Measurements from ENCODE around the gene ATAD5.

ATAD5 gene

DNA sequence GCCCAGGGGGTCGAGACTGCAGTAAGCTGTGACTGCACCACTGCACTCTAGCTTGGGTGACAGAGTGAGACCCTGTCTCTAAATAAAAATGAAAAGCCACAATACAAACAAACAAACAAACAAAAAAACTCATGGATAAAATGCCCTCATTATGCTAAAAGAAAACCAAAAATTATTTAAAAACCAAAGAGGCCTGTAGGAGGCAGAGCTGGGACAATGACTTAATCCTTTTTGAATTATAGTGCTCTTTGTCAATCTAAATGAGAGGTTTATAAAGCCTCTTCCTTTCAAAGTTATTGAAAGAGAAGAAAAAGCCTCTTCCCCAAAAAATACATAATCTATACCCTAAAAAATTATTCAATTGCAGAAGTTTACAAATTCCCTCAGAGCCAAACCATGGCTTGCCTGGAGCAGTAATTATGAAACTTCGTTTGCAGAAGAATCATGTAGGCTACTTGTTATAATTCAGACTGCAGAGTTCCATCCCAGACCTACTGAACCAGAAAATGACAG is 25.8 kb upstream of the ATAD5 start:
- H4K20me1 ChIP-seq (ENCODE audit: insufficient read depth) = no peaks in the 10 kb centered on the region
- no peaks in the 10 kb centered on the region; the same call in 1 of the 2 replicates for H3K36me3 ChIP-seq (ENCODE audit: insufficient read depth)
- TF ChIP-seq, protein P1, sequence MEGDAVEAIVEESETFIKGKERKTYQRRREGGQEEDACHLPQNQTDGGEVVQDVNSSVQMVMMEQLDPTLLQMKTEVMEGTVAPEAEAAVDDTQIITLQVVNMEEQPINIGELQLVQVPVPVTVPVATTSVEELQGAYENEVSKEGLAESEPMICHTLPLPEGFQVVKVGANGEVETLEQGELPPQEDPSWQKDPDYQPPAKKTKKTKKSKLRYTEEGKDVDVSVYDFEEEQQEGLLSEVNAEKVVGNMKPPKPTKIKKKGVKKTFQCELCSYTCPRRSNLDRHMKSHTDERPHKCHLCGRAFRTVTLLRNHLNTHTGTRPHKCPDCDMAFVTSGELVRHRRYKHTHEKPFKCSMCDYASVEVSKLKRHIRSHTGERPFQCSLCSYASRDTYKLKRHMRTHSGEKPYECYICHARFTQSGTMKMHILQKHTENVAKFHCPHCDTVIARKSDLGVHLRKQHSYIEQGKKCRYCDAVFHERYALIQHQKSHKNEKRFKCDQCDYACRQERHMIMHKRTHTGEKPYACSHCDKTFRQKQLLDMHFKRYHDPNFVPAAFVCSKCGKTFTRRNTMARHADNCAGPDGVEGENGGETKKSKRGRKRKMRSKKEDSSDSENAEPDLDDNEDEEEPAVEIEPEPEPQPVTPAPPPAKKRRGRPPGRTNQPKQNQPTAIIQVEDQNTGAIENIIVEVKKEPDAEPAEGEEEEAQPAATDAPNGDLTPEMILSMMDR (conservative IDR thresholded peaks at IDR 0.05; ENCODE audit: low read depth, low read length) = peak; percentile 19; the same call in 1 of the 2 replicates
- no peak overlapping the region for H3K27ac ChIP-seq
- no peak overlapping the region for H3K4me3 ChIP-seq (IDR thresholded peaks at IDR 0.05; ENCODE audit: insufficient read depth, low read depth, low read length)
- peaks cover 8% of the 10 kb centered on the region; the same call in 1 of the 2 replicates for H3K79me2 ChIP-seq (ENCODE audit: insufficient read depth, low read depth)
- H3K4me1 ChIP-seq (ENCODE audit: low read depth, poor library complexity, severe bottlenecking) = peaks cover 8% of the 10 kb centered on the region
- H3K27me3 ChIP-seq (ENCODE audit: insufficient read depth, low read depth) = no peaks in the 10 kb centered on the region
- no peak overlapping the region for H2AFZ ChIP-seq (ENCODE audit: low read depth)
- H3K4me2 ChIP-seq = no peak overlapping the region
- no peak overlapping the region for H3K9ac ChIP-seq

DNA sequence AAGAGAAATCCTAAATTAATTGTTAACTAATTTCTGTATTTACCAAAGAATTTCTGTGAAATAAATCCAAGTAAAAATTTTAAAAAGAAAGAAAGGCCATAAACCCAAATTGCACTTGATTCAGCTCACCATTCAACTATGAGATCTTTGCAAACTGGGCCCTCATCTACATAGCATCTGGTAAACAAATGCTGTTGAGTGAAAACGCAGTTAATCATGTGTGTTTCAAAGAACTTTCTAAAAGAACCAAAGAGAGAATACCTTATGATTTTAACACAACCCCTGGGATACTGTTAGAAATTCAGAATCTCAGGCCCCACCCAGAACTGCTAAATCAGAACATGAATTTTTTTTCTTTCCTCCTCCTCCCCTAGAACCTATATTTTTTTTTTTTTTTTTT is 23.9 kb upstream of the ATAD5 start:
- Histone ChIP-seq H3K4me2 (no peak overlapping the region), H3K79me2 (ENCODE audit: insufficient read depth, low read depth) (peaks cover 14% of the 10 kb centered on the region; the same call in 1 of the 2 replicates), H3K27me3 (ENCODE audit: insufficient read depth, low read depth) (no peaks in the 10 kb centered on the region), H3K4me1 (ENCODE audit: low read depth, poor library complexity, severe bottlenecking) (peaks cover 19% of the 10 kb centered on the region), H3K36me3 (ENCODE audit: insufficient read depth) (no peaks in the 10 kb centered on the region), H4K20me1 (ENCODE audit: insufficient read depth) (no peaks in the 10 kb centered on the region), H3K9ac (no peak overlapping the region), H3K27ac (no peak overlapping the region), H2AFZ (ENCODE audit: low read depth) (no peak overlapping the region), H3K4me3 (IDR thresholded peaks at IDR 0.05; ENCODE audit: insufficient read depth, low read depth, low read length) (no peak overlapping the region)
- TF ChIP-seq, protein P1 (conservative IDR thresholded peaks at IDR 0.05; ENCODE audit: low read depth, low read length) = no peak

DNA sequence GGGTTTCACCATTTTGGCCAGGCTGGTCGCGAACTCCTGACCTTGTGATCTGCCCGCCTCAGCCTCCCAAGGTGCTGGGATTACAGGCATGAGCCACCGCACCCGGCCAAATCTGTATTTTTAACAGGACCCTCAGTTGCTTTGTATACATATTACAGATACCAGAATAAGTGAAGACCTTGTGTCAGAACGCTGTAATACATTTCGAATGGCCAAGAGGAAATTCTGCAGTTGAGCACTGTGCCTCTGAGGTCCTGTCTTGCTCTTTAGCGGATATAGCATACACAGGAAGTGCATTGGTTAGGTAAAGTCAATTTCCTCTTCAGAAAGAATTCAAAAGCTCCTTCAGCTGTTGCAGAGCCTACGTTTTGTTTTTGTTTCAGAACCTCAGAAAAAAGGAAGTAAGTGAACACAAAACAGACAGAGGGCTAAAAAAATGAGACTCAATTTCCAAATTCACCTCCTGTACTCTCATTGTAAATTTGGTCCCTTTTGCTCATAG is 22.9 kb upstream of the ATAD5 start:
- Histone ChIP-seq H3K4me3 (IDR thresholded peaks at IDR 0.05; ENCODE audit: insufficient read depth, low read depth, low read length) (no peak overlapping the region), H3K4me2 (no peak overlapping the region), H3K79me2 (ENCODE audit: insufficient read depth, low read depth) (peaks cover 14% of the 10 kb centered on the region; the same call in 1 of the 2 replicates), H3K36me3 (ENCODE audit: insufficient read depth) (no peaks in the 10 kb centered on the region), H2AFZ (ENCODE audit: low read depth) (no peak overlapping the region), H3K4me1 (ENCODE audit: low read depth, poor library complexity, severe bottlenecking) (peaks cover 25% of the 10 kb centered on the region), H4K20me1 (ENCODE audit: insufficient read depth) (no peaks in the 10 kb centered on the region), H3K27me3 (ENCODE audit: insufficient read depth, low read depth) (no peaks in the 10 kb centered on the region), H3K9ac (no peak overlapping the region), H3K27ac (no peak overlapping the region)
- TF ChIP-seq, protein P1 (conservative IDR thresholded peaks at IDR 0.05; ENCODE audit: low read depth, low read length) = no peak

DNA sequence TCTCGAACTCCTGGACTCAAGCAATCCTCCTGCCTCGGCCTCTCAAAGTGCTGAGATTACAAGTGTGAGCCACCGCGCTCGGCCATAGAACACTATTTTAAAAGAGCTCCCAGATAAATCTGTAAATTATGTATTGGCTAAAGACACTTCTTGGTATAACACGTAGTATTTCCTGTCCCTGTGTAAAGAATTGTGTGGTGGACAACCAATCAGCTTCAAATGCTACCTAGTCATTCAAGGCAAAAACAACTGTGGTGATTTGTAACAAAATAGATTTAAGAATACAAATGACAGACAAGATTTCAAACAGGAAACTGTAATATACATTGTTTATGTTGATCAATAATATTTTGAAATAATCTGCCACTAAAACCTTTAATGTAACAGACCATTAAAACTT is 21.9 kb upstream of the ATAD5 start:
- H3K4me1 ChIP-seq (ENCODE audit: low read depth, poor library complexity, severe bottlenecking) = peaks cover 25% of the 10 kb centered on the region
- no peak overlapping the region for H3K4me2 ChIP-seq
- H3K9ac ChIP-seq = no peak overlapping the region
- H3K27me3 ChIP-seq (ENCODE audit: insufficient read depth, low read depth) = no peaks in the 10 kb centered on the region
- no peak overlapping the region for H3K27ac ChIP-seq
- peaks cover 14% of the 10 kb centered on the region; the same call in 1 of the 2 replicates for H3K79me2 ChIP-seq (ENCODE audit: insufficient read depth, low read depth)
- no peak overlapping the region for H2AFZ ChIP-seq (ENCODE audit: low read depth)
- H4K20me1 ChIP-seq (ENCODE audit: insufficient read depth) = no peaks in the 10 kb centered on the region
- H3K36me3 ChIP-seq (ENCODE audit: insufficient read depth) = no peaks in the 10 kb centered on the region
- H3K4me3 ChIP-seq (IDR thresholded peaks at IDR 0.05; ENCODE audit: insufficient read depth, low read depth, low read length) = no peak overlapping the region
- TF ChIP-seq, protein P1 (conservative IDR thresholded peaks at IDR 0.05; ENCODE audit: low read depth, low read length) = no peak

Data from KMS-11 (cell line).